GM19239 (cell line): ENCODE results near the gene EP300.
A peak's percentile ranks its signal among the peaks of the same experiment; 100 is the strongest.
"Not testable (repeated sequence)": the region's sequence is repeated elsewhere in the genome, so short reads cannot be mapped to it uniquely, and the experiment has no call there.

ENCODE experiments used
- DNase-seq: peaks from one replicate; pipeline ENCODE4 v3.0.0; 2011; ENCODE audit warnings: low spot score; ENCODE audit not compliant: insufficient read length
- FAIRE-seq: peaks from 2 replicates; lab custom pipeline; 2011; peaks lifted over from hg19 to GRCh38; lab: Jason Lieb, UNC

The EP300 gene

GRCh38 chr22:41092023-41092817 lies at the start of gene EP300:
EP300 (plus strand) TSS chr22:41092592; CDS start chr22:41093005, 413 bp downstream.
- DNase-seq (peak; percentile 73), FAIRE-seq (peak; percentile 11)

DNA sequence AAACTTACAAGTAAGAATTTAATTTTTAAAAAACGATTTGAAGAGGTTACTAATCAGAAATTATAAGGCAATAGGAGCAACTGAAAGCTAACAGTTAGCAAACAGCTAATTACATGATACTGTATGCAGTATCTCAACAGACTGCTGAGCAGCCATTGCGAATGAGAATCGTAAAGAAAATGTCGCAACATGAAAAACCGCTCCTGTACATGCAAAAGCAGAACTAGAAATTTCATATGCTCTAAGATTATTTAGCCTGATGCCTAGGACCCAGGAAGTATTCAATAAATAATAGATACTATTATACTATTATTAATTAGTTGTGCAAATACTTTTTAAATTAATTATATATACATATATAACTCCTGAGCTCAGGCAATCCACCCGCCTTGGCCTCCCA lies 48.7 kb upstream of the EP300 start:
- no peak for FAIRE-seq
- no peak for DNase-seq

DNA sequence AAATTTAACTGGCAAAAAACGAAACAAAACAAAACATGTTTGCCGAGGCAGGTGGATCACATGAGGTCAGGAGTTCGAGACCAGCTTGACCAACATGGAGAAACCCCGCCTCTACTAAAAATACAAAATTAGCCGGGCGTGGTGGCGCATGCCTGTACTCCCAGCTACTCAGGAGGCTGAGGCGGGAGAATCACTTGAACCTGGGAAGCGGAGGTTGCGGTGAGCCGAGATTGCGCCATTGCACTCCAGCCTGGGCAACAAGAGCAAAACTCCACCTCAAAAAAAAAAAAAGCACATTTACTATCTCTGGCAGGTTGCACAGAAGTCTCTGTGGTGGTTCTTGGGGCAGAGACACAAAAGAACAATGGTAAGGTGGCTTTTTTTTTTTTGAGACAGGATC lies 46.8 kb upstream of the EP300 start:
- not testable (repeated sequence) for FAIRE-seq, DNase-seq

- DNase-seq (no peak), FAIRE-seq (no peak)
These were observed 44.6 kb upstream of the EP300 start for GRCh38 chr22:41047801-41048211.

- not testable (repeated sequence) for DNase-seq, FAIRE-seq
These were observed 44.0 kb upstream of the EP300 start for GRCh38 chr22:41048345-41048744.

DNA sequence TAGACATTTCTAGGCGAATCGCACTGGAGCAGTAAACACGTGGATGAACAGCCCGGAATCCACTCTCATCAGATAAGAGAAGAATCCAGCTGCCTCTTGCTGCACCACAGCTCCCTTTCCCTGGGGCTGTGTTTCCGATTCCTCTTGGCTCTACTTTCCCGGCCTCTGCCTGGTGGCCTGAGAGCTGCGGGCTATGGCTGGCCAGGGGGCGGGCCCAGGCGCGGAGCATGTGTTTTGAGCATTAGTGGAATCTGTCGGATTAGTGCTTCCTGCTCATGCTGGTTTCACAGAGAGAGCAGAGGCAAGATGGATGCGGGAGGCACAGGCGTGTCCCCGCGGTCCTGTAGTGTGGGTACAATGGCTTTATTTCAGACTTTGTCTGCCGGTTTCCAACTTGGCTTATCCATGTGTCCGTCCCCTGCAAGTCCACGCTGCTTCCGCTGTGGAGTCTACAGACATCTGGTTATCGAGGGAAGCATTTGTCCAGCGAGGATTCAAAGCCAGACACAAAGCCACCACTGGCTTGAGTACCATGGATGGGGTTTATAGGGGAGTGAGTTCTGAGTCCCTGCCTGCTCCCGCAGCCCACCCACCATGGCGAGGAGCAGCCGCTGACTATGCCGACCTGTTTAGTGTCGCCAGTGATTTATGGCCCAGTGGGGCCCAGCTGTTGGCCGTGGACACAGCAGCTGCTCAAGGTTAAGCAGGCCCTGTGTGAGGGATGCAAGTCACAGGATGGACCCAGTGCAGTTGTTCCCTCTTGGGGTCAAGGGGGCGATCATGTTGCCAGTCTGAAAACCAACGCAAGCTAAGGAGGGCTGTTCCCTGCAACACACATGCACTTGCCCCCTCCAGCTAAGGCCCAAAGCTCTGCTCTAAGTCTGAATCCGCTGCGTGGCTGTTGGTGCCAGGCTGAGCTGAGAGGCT lies 43.3 kb upstream of the EP300 start:
- no peak for DNase-seq
- FAIRE-seq: no peak

- not testable (repeated sequence) for DNase-seq, FAIRE-seq
These were observed 42.6 kb upstream of the EP300 start for GRCh38 chr22:41049795-41050194.

- no peak for FAIRE-seq
- DNase-seq: no peak
These were observed 41.5 kb upstream of the EP300 start for GRCh38 chr22:41050883-41051282.

DNA sequence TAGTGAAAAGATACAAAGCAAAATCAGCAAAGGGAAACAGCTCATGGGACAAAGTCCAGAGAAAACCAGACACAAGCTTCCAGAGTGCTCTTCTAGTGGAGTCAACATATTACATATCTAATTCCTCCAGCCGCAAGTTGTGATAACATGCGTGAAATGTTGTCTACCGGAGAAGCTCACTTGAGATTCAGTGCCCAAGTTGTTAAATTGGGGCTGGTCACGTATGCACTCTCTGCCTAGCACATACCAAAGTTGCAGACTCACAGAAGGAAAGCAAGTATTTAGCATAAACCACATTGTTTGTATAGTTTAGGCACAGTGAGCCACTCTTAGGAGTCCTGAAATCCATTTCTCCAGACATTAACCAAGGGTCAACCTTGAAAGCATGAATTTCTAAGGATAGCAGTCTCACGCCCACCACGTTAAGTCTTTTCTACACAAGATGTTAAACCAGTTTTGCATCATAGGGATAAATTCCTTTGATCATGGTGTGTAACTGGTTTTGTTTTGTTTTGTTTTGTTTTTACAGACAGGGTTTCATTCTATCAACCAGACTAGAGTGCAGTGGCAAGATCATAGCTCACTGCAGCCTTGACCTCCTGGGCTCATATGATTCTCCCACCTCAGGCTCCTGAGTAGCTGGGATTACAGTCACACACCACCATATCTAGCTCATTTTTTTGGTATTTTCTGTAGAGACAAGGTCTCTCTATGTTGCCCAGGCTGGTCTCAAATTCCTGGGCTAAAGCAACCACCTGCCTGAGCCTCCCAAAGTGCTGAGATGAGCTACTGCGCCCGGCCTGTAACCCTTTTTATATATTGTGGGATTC lies 39.5 kb upstream of the EP300 start:
- FAIRE-seq: no peak
- DNase-seq: no peak

DNA sequence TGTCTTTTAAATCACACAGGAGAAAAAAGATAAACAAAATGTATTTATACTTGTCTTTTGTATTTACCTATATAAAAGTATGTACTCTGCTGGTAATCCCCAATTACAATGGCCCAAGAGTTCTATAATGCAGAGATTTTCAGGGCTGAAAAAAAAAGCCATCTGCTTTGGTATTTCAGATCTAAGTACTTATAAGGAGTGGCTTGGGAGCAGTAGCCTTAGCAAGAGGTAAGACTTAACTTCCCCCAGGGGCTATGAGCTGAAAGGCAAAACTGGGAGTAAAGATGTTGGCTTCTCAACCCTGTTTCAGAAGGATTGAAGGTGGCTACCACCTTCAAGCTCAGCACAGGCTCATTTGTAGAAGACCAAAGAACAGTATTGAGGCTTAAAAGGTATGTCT lies 35.3 kb upstream of the EP300 start:
- FAIRE-seq: no peak
- DNase-seq: no peak

DNA sequence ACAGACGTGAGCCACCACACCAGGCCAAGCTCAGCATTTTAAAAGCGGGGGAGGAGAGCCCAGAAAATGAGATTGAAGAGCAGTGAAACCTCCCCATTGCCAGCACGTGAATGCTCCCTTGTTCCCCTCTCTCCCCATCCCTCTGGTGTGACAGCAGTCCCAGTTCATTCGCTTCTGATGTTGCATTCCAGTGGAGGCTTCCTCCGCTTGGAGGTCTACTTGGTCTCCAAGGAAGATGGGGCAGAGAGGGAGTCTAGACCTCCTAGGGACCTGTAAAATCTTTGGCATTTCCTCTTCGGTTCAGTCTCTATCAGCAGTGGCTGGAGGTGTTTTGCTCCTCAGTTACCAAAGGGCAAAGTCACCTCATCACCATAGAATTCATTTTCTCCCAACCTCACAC lies 30.2 kb upstream of the EP300 start:
- FAIRE-seq (no peak), DNase-seq (no peak)

GRCh38 chr22:41064326-41064725 lies 28.1 kb upstream of the EP300 start:
- FAIRE-seq, DNase-seq: not testable (repeated sequence)

DNA sequence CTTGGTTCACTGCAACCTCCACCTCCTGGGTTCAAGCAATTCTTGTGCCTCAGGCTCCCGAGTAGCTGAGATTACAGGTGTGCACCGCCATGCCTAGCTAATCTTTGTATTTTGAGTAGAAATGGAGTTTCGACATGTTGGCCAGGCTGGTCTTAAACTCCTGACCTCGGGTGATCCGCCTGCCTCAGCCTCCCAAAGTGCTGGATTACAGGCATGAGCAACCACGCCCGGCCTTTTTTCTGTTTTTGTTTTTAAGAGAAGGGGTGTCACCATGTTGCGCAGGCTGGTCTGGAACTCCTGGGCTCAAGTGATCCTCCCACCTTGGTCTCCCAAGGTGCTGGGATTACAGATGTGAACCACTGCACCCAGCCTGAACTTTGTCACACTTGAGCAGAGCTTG lies 26.1 kb upstream of the EP300 start:
- not testable (repeated sequence) for DNase-seq, FAIRE-seq

DNA sequence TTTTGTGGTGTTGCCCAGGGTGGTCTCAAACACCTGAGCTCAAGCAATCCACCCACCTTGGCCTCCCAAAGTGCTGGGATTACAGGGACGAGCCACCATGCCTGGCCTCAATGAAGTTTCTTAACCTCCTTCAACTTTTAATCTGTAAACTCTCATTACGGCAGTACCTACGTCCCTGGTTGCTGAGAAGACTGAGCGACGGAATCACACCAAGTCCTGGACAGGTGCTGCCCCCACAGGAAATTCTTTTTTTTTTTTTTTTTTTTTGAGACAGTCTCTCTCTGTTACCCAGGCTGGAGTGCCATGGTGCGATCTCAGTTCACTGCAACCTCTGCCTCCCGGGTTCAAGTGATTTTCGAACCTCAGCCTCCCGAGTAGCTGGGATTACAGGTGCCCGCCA lies 24.4 kb upstream of the EP300 start:
- DNase-seq, FAIRE-seq: not testable (repeated sequence)

DNA sequence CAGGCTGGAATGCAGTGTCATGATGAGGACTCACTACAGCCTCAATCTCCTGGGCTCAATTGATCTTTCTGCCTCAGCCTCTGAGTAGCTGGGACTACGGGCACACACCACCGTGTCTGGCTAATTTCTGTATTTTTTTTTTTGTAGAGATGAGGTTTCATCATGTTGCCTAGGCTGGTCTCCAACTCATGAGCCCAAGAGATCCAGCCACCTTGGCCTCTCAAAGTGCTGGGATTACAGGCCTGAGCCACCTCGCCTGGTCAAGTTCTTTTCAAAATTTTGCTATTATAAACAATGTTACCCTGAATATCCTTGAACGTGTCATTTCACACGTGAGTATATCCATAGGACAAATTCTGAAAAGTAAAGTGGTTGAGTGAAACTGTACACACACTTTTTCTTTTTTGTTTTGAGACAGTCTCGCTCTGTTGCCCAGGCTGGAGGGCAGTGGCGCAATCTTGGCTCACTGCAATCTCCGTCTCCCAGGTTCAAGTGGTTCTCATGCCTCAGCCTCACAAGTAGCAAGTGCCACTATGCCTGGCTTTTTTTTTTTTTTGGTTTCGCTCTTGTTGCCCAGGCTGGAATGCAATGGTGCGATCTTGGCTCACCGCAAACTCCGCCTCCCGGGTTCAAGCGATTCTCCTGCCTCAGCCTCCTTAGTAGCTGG lies 21.6 kb upstream of the EP300 start:
- FAIRE-seq (no peak), DNase-seq (no peak)

GRCh38 chr22:41074061-41074460 lies 18.3 kb upstream of the EP300 start:
- DNase-seq (no peak), FAIRE-seq (no peak)

DNA sequence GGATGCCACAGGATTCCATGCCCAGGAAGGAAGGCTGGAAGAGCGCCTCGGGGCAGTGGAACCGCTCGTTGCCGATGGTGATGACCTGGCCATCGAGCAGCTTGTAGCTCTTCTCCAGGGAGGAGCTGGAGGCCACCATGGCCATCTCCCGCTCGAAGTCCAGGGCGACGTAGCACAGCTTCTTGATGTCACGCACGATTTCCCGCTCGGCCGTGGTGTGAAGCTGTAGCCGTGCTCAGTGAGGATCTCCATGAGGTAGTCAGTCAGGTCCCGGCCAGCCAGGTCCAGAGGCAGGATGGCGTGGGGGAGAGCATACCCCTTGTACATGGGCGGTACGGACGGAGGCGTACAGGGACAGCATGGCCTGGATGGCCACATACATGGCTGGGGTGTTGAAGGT lies 17.9 kb upstream of the EP300 start:
- FAIRE-seq: no peak

GRCh38 chr22:41074941-41075710 lies 17.3 kb upstream of the EP300 start:
- no peak for DNase-seq
- FAIRE-seq: no peak

More for the DNA sequence above, 17.9 kb upstream of the EP300 start:
- DNase-seq: no peak

- FAIRE-seq (no peak), DNase-seq (no peak)
These were observed 16.4 kb upstream of the EP300 start for GRCh38 chr22:41075946-41076345.
